Measurements from ENCODE around the gene SSC4D.

SSC4D gene

GRCh38 chr7:76340617-76341131 is 68.8 kb downstream of the SSC4D start:
- H3K27ac ChIP-seq (ENCODE audit: low read length): no peak overlapping the region
- H3K4me3 ChIP-seq (ENCODE audit: low read length): no peak overlapping the region
- no peaks in the 10 kb centered on the region for H3K4me1 ChIP-seq (ENCODE audit: low read length)
- no peak overlapping the region for H2AFZ ChIP-seq (ENCODE audit: low read depth, low read length)
- TF ChIP-seq EZH2phosphoT487 (IDR thresholded peaks at IDR 0.05; ENCODE audit: low read depth) (no peak), CTCF (IDR thresholded peaks at IDR 0.05; ENCODE audit: low read depth, low read length) (no peak)
- no peak overlapping the region for H3K9ac ChIP-seq (ENCODE audit: low read length)
- peaks cover 76% of the 10 kb centered on the region for H3K36me3 ChIP-seq (replicated peaks; ENCODE audit: low read depth, low read length)
- peaks cover 100% of the 10 kb centered on the region for H3K79me2 ChIP-seq (ENCODE audit: low read length)
- H3K4me2 ChIP-seq (ENCODE audit: low read length): no peak overlapping the region
- no peaks in the 10 kb centered on the region for H3K9me3 ChIP-seq (ENCODE audit: insufficient read depth, low read length)
- no peaks in the 10 kb centered on the region for H3K27me3 ChIP-seq (ENCODE audit: low read depth, low read length)
- peaks cover 95% of the 10 kb centered on the region for H4K20me1 ChIP-seq (ENCODE audit: insufficient read depth, low read length)
